GM10847 (cell line): ENCODE measurements around the gene CNEP1R1.

ENCODE experiments used
- POLR2A ChIP-seq: IDR thresholded peaks from 2 replicates; pipeline ENCODE4 v1.6.1; 2011; ENCODE audit not compliant: insufficient read length; ENCODE audit errors: extremely low read depth

The CNEP1R1 gene

GRCh38 chr16:50067290-50067853 is 42.3 kb downstream of the CNEP1R1 start:
- no peak for TF ChIP-seq POLR2A

DNA sequence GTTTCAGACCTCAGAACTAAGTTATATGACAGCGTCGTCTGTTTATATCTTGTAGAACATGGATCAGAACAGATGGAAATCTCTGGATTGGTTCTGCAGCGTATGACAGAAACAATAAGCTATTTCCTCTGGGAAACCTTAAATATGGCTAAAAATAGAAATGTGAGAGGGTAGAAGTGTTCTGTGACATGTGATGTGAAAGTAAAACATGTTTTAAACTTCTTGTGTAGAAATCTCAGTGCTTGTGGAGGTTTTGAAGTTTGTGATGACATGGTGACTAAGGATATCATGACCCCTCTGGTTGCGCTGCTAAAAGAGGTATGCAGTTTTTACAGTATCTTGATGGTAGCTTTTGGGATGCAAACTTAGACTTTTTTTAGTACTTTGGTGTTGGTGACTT is 43.5 kb downstream of the CNEP1R1 start:
- TF ChIP-seq POLR2A = no peak

GRCh38 chr16:50069060-50069459 is 44.0 kb downstream of the CNEP1R1 start:
- TF ChIP-seq POLR2A = no peak

GRCh38 chr16:50071075-50071671 is 46.1 kb downstream of the CNEP1R1 start:
- TF ChIP-seq POLR2A = no peak

GRCh38 chr16:50072730-50073129 is 47.7 kb downstream of the CNEP1R1 start:
- no peak for TF ChIP-seq POLR2A

DNA sequence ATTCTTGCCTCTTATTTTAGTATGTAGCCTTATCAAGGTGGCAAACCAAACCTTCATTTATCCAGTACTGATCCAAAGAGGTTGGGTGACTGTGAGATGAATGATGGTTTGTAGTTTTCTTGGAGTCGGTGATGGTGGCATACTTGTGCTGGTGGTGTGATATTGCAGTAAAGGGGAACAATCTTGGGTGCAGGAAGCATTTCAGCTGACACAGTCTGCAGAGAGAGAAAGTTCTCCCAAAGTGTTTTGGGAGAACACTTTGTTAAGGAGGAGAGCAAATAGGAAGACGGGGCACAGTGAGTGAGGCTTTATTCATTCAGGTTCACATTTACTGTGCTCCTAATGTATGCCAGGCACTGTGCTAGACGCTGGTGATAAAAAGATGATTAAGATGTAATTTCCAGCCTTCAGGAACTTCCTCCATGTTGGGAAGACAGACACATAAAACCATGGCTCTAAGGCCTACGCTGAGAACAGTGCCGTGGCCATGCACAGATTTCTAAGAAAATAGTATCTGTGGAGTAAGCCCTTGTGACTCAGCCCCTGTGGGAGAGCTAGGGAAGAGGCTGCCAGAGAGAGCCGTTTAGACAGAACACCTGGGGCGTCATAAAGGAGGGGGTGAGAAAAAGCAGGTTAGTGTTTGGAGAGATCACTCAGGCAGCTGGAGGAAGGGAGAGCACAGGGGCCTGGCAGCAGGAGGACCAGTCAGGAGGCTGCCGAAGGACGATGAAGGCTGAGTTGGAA is 54.5 kb downstream of the CNEP1R1 start:
- TF ChIP-seq POLR2A = no peak

- TF ChIP-seq POLR2A = no peak
These were observed 56.5 kb downstream of the CNEP1R1 start for GRCh38 chr16:50081428-50082018.

- TF ChIP-seq POLR2A = no peak
These were observed 59.0 kb downstream of the CNEP1R1 start for GRCh38 chr16:50083996-50084395.

GRCh38 chr16:50086176-50086575 is 61.2 kb downstream of the CNEP1R1 start:
- no peak for TF ChIP-seq POLR2A
